GM20431 (cell line): Measurements from ENCODE around the gene ZDHHC16.
"Not testable (repeated sequence)": the region's sequence is repeated elsewhere in the genome, so short reads cannot be mapped to it uniquely, and the experiment has no call there.

Source experiments
- in situ Hi-C: fragments of 300-500 bp; cut with MseI, MboI; formaldehyde crosslinking; loops from one replicate; pipeline ENCODE4 v1.15.0; 2020; ENCODE audit warnings: low sequenced_read_pairs; ENCODE audit not compliant: unreplicated experiment

The ZDHHC16 gene

GRCh38 chr10:97468781-97469180 is 22.8 kb downstream of the ZDHHC16 start:
- in situ Hi-C loops, result not testable (repeated sequence)

GRCh38 chr10:97474918-97475317 is 28.9 kb downstream of the ZDHHC16 start:
- in situ Hi-C loops, result no loop called here

GRCh38 chr10:97475936-97476594 is 30.1 kb downstream of the ZDHHC16 start:
- in situ Hi-C loops, result no loop called here

GRCh38 chr10:97479410-97479809 is 33.4 kb downstream of the ZDHHC16 start:
- in situ Hi-C loops, result not testable (repeated sequence)

- in situ Hi-C loops, result no loop called here
Measured at GRCh38 chr10:97479939-97480338, 34.0 kb downstream of the ZDHHC16 start.

GRCh38 chr10:97481071-97481470 is 35.1 kb downstream of the ZDHHC16 start:
- in situ Hi-C loops, result no loop called here

- in situ Hi-C loops, result no loop called here
Measured at GRCh38 chr10:97482381-97482780, 36.4 kb downstream of the ZDHHC16 start.

- in situ Hi-C loops, result no loop called here
Measured at GRCh38 chr10:97483506-97483905, 37.5 kb downstream of the ZDHHC16 start.

- in situ Hi-C loops, result no loop called here
Measured at GRCh38 chr10:97483921-97484320, 37.9 kb downstream of the ZDHHC16 start.

GRCh38 chr10:97485647-97486281 is 39.8 kb downstream of the ZDHHC16 start:
- in situ Hi-C loops, result no loop called here

GRCh38 chr10:97490592-97490991 is 44.6 kb downstream of the ZDHHC16 start:
- in situ Hi-C loops, result no loop called here

GRCh38 chr10:97494151-97494550 is 48.2 kb downstream of the ZDHHC16 start:
- in situ Hi-C loops, result no loop called here

GRCh38 chr10:97494863-97495506 is 49.0 kb downstream of the ZDHHC16 start:
- in situ Hi-C loops, result no loop called here

- in situ Hi-C loops, result no loop called here
Measured at GRCh38 chr10:97497572-97498075, 51.6 kb downstream of the ZDHHC16 start.

- in situ Hi-C loops, result no loop called here
Measured at GRCh38 chr10:97498076-97498840, 52.3 kb downstream of the ZDHHC16 start, which contains the start of gene MMS19. TSS of gene MMS19 (minus strand) at chr10:97498422. CDS start at chr10:97498384, 38 bp downstream.

- in situ Hi-C loops, result no loop called here
Measured at GRCh38 chr10:97498841-97499560, 53.0 kb downstream of the ZDHHC16 start, which contains the start of gene UBTD1. TSS of gene UBTD1 (plus strand) at chr10:97498924. CDS start at chr10:97499204, 280 bp downstream.

GRCh38 chr10:97499561-97500296 is 53.8 kb downstream of the ZDHHC16 start:
- in situ Hi-C loops, result no loop called here

GRCh38 chr10:97500297-97500575 is 54.3 kb downstream of the ZDHHC16 start:
- in situ Hi-C loops, result no loop called here

GRCh38 chr10:97502916-97503315 is 56.9 kb downstream of the ZDHHC16 start:
- in situ Hi-C loops, result no loop called here
